Measurements from ENCODE around the gene PKIG.

GRCh38 chr20:44542890-44543289 is 39.5 kb upstream of the PKIG start:
- no peak for TF ChIP-seq CTCF (IDR thresholded peaks at IDR 0.05)
- TF ChIP-seq EP300 (IDR thresholded peaks at IDR 0.05): no peak

All from ovary (tissue), 3 donors.